ENCODE results near the gene CIDEA. TPM values are rescaled to one million over a fixed set of nuclear protein-coding genes. Genes with fewer than 3 reads are reported as not detected.
"Not testable (repeated sequence)": the region's sequence is repeated elsewhere in the genome, so short reads cannot be mapped to it uniquely, and the experiment has no call there.

CIDEA gene
- polyA plus RNA-seq, 3 donors, result not detected

DNA sequence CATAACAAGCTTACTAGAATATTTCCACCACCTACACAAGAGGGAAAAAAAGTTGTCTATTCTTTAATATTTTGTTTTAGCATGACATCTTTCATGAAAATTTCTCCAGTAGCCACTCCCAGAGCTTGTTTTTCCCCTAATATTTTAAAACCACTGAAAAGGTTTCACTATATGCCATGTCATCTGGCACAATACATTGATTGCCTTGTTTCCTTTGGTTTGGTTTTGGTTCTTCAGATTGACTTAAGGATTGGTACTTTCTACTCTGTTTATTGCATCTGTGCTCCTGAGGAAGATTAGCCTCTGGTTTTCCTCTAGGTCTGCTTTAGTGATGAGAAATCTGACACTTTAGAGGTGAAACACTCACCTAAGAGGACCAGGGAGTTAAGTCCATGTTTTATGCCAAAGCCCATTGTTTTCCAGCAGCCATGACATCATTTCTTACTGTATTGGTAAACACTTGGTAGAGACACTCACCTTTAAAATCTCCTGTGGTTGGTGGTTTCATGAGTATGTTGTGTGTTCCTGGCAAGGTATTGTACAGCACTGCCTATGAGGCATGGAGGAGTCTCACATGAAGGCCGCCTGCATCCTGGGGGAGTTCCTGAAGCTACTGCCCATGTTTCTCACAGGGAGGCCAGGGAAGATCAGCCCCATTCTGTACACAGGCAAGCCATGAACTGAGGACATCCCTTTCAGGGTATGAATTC, 39.7 kb upstream of the CIDEA start:
- peak overlapping the region in 4 of 7 donors; percentile 13 to 42 (median 34) for H3K27ac Mint-ChIP-seq
- H3K36me3 Mint-ChIP-seq; H2AFZ ChIP-seq (ENCODE audit: insufficient read depth, low read depth, low read length, poor library complexity, severe bottlenecking); H3K4me2 ChIP-seq (replicated peaks; ENCODE audit: extremely low read depth, low read length, poor library complexity, severe bottlenecking); H3K9ac ChIP-seq (ENCODE audit: insufficient read depth, low read length, poor library complexity, severe bottlenecking); H3K79me2 ChIP-seq (ENCODE audit: insufficient read depth, low read length); DNase-seq; H3K4me1 ChIP-seq (ENCODE audit: control insufficient read depth in 1 of 2, insufficient read depth in 2 of 2, low read length in 2 of 2); H3K27me3 Mint-ChIP-seq (ENCODE audit: low read depth in 3 of 3); H3K4me1 Mint-ChIP-seq; H3K27me3 ChIP-seq (ENCODE audit: control insufficient read depth in 2 of 2, insufficient read depth in 2 of 2, low read length in 2 of 2); H3K9me3 Mint-ChIP-seq; H3K4me3 Mint-ChIP-seq; H3K4me3 ChIP-seq (replicated peaks in 1 of 3; ENCODE audit: low read depth in 2 of 3, low read length in 3 of 3); H3K27ac ChIP-seq (ENCODE audit: low read depth in 1 of 2, low read length in 2 of 2); H4K20me1 ChIP-seq (ENCODE audit: insufficient read depth, low read length); H3K9me3 ChIP-seq (replicated peaks in 1 of 2; ENCODE audit: control insufficient read depth in 1 of 2, insufficient read depth in 1 of 2, low read length in 2 of 2); intact Hi-C loops (cut with micrococcal nuclease); H3K36me3 ChIP-seq (replicated peaks in 1 of 2; ENCODE audit: control insufficient read depth in 1 of 2, insufficient read depth in 2 of 2, low read length in 2 of 2): not testable (repeated sequence)
- WGBS (ENCODE audit: insufficient coverage), result no CpG with 5 or more reads among the region's 1 CpG

- H3K27ac Mint-ChIP-seq; H3K36me3 ChIP-seq (replicated peaks in 1 of 2; ENCODE audit: control insufficient read depth in 1 of 2, insufficient read depth in 2 of 2, low read length in 2 of 2); H4K20me1 ChIP-seq (ENCODE audit: insufficient read depth, low read length); H2AFZ ChIP-seq (ENCODE audit: insufficient read depth, low read depth, low read length, poor library complexity, severe bottlenecking); H3K27me3 ChIP-seq (ENCODE audit: control insufficient read depth in 2 of 2, insufficient read depth in 2 of 2, low read length in 2 of 2); H3K27ac ChIP-seq (ENCODE audit: low read depth in 1 of 2, low read length in 2 of 2); H3K4me1 ChIP-seq (ENCODE audit: control insufficient read depth in 1 of 2, insufficient read depth in 2 of 2, low read length in 2 of 2); H3K9ac ChIP-seq (ENCODE audit: insufficient read depth, low read length, poor library complexity, severe bottlenecking); H3K9me3 ChIP-seq (replicated peaks in 1 of 2; ENCODE audit: control insufficient read depth in 1 of 2, insufficient read depth in 1 of 2, low read length in 2 of 2); H3K36me3 Mint-ChIP-seq; H3K4me3 Mint-ChIP-seq; H3K4me2 ChIP-seq (replicated peaks; ENCODE audit: extremely low read depth, low read length, poor library complexity, severe bottlenecking); H3K27me3 Mint-ChIP-seq (ENCODE audit: low read depth in 3 of 3); H3K4me3 ChIP-seq (replicated peaks in 1 of 3; ENCODE audit: low read depth in 2 of 3, low read length in 3 of 3); DNase-seq; H3K9me3 Mint-ChIP-seq; H3K79me2 ChIP-seq (ENCODE audit: insufficient read depth, low read length); H3K4me1 Mint-ChIP-seq; intact Hi-C loops (cut with micrococcal nuclease): not testable (repeated sequence)
- WGBS (ENCODE audit: insufficient coverage), result no CpG with 5 or more reads among the region's 4 CpGs
Measured at GRCh38 chr18:12216471-12216870, 37.7 kb upstream of the CIDEA start.

- H3K4me1 Mint-ChIP-seq; H3K4me2 ChIP-seq (replicated peaks; ENCODE audit: extremely low read depth, low read length, poor library complexity, severe bottlenecking); H4K20me1 ChIP-seq (ENCODE audit: insufficient read depth, low read length); DNase-seq; H3K9me3 Mint-ChIP-seq; H3K27ac ChIP-seq (ENCODE audit: low read depth in 1 of 2, low read length in 2 of 2); H3K36me3 ChIP-seq (replicated peaks in 1 of 2; ENCODE audit: control insufficient read depth in 1 of 2, insufficient read depth in 2 of 2, low read length in 2 of 2); intact Hi-C loops (cut with micrococcal nuclease); H3K9me3 ChIP-seq (replicated peaks in 1 of 2; ENCODE audit: control insufficient read depth in 1 of 2, insufficient read depth in 1 of 2, low read length in 2 of 2); H3K4me3 ChIP-seq (replicated peaks in 1 of 3; ENCODE audit: low read depth in 2 of 3, low read length in 3 of 3); H3K4me1 ChIP-seq (ENCODE audit: control insufficient read depth in 1 of 2, insufficient read depth in 2 of 2, low read length in 2 of 2); H3K27ac Mint-ChIP-seq; H3K27me3 ChIP-seq (ENCODE audit: control insufficient read depth in 2 of 2, insufficient read depth in 2 of 2, low read length in 2 of 2); H2AFZ ChIP-seq (ENCODE audit: insufficient read depth, low read depth, low read length, poor library complexity, severe bottlenecking); H3K9ac ChIP-seq (ENCODE audit: insufficient read depth, low read length, poor library complexity, severe bottlenecking); H3K79me2 ChIP-seq (ENCODE audit: insufficient read depth, low read length); H3K36me3 Mint-ChIP-seq; H3K4me3 Mint-ChIP-seq; H3K27me3 Mint-ChIP-seq (ENCODE audit: low read depth in 3 of 3): not testable (repeated sequence)
- WGBS (ENCODE audit: insufficient coverage), result no CpG with 5 or more reads among the region's 6 CpGs
Measured at GRCh38 chr18:12218603-12219002, 35.6 kb upstream of the CIDEA start.

DNA sequence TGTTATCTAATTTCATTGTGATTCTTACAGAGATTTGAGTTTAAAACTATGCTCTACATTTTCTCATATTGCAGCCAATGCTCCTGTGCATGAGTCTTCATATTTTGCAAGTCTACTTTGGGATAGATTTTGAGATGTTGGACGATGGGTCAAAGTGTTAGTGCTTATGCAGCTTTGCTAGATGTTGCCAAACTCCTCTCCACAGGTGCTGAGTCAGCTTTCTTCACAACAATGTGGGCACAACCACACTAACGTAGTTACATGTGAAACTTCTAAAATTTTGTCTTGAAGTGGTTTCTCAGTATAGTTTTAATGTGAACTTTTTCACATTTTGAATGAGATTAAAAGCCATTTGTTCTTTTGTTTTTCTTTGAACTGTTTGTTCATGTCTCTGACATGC, 32.1 kb upstream of the CIDEA start:
- H3K79me2 ChIP-seq (ENCODE audit: insufficient read depth, low read length); H3K27ac Mint-ChIP-seq; H3K27ac ChIP-seq (ENCODE audit: low read depth in 1 of 2, low read length in 2 of 2); intact Hi-C loops (cut with micrococcal nuclease); H3K4me3 Mint-ChIP-seq; H4K20me1 ChIP-seq (ENCODE audit: insufficient read depth, low read length); H3K4me1 Mint-ChIP-seq; H3K9me3 ChIP-seq (replicated peaks in 1 of 2; ENCODE audit: control insufficient read depth in 1 of 2, insufficient read depth in 1 of 2, low read length in 2 of 2); H3K36me3 Mint-ChIP-seq; H2AFZ ChIP-seq (ENCODE audit: insufficient read depth, low read depth, low read length, poor library complexity, severe bottlenecking); H3K27me3 ChIP-seq (ENCODE audit: control insufficient read depth in 2 of 2, insufficient read depth in 2 of 2, low read length in 2 of 2); H3K4me3 ChIP-seq (replicated peaks in 1 of 3; ENCODE audit: low read depth in 2 of 3, low read length in 3 of 3); H3K9ac ChIP-seq (ENCODE audit: insufficient read depth, low read length, poor library complexity, severe bottlenecking); DNase-seq; H3K4me1 ChIP-seq (ENCODE audit: control insufficient read depth in 1 of 2, insufficient read depth in 2 of 2, low read length in 2 of 2); H3K9me3 Mint-ChIP-seq; H3K36me3 ChIP-seq (replicated peaks in 1 of 2; ENCODE audit: control insufficient read depth in 1 of 2, insufficient read depth in 2 of 2, low read length in 2 of 2); H3K27me3 Mint-ChIP-seq (ENCODE audit: low read depth in 3 of 3); H3K4me2 ChIP-seq (replicated peaks; ENCODE audit: extremely low read depth, low read length, poor library complexity, severe bottlenecking): not testable (repeated sequence)
- WGBS (ENCODE audit: insufficient coverage), result no CpG with 5 or more reads among the region's 2 CpGs

All from CD14-positive monocyte (primary cell).